ENCODE data around the gene CDH13.

CDH13 gene

GRCh38 chr16:82793528-82794245 is 166.9 kb downstream of the CDH13 start:
- no peak for DNase-seq

DNA sequence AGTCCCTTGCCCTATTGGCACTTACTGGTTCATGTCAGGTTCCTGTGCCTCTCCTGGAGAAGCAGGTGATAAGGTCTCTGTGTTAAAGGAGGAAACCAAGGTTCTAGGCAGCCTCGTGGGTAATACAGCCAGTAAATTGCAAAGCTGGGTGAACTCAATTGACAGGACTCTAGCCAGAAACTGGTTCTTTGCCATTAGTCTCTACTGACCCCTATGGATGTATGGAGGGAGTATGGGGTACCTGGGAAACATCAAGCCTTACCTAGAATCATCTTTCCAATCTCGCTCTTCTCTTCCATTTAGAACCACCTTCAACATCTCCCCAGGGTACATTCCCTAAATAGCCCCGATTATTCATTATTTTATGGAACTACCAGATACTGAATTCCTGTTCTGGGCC is 169.3 kb downstream of the CDH13 start:
- no peak for DNase-seq

DNA sequence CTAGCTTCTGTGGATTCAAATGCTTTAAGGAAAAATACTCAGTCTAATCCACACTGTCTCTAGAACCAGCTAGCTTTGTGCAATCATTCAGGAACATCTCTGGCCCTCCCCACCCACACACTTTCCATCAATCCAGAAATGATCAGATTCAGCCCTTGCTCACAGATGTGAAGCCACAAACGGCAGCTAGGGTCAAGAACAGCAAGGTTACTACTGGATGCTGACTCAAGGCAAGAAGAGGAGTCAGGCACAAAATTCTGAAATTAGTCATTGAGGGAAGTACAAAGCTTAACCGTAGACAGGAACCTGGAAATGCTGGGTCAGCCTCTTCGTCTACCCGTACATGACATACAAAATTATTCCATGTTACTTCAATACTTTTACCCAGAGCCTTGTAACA is 174.6 kb downstream of the CDH13 start:
- no peak for DNase-seq

DNA sequence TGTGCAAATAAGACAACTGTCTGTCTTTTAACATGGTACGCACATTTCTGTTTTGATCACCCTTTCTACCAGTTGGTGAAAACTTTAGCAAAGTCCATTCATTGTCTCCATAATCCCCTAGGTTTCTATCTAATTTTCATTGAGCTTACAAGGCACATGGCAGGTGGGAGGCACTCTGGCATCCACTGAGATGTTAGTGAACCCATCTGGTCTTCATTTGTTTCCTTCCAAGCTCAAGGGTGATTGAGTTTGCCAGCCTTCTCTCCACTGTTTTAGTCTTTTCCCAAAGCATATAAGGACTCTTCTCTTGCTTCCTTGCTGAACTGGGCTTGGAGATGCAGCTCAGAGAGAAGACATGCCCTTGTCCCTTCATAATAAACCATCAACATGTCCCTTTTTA is 179.1 kb downstream of the CDH13 start:
- DNase-seq = no peak

DNA sequence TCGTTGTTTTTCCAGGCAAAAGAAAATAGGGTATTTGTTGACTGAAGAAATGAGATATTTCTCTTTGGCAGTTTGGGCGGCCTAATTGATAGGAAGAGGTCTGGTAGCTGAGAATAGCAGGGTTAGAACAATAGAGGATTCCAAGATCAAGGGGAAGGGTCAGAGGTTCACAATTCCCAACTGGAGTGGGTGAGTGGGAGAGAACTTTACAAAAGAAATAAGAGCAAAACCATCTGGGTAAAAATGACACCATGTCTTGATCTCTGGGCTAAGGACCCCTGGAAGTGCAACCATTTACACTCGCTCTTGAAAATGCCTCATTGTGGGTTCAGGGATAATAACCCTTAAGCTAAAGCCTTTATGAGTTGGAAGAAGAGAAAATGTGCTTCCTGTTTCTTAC is 180.5 kb downstream of the CDH13 start:
- DNase-seq = no peak

DNA sequence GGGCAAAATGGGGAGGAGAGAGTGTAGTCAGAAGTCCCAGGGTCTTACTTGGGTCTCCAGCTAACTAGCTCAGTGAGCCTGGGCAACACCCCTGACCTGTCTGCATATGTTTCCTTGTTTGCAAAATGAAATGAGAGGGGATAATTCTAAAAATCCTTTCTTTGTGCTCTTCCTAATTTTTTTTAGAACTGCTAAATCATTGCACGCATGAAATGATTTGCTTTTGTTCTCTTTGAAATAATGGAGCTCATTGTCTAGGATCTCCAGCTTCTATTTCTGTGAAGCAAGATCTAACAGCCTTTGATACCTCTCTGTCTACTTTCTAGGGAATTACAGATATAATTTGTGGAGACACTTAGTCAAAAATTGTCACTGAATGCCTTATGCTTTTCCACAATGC is 181.3 kb downstream of the CDH13 start:
- no peak for DNase-seq

GRCh38 chr16:82810077-82810476 is 183.3 kb downstream of the CDH13 start:
- no peak for DNase-seq

DNA sequence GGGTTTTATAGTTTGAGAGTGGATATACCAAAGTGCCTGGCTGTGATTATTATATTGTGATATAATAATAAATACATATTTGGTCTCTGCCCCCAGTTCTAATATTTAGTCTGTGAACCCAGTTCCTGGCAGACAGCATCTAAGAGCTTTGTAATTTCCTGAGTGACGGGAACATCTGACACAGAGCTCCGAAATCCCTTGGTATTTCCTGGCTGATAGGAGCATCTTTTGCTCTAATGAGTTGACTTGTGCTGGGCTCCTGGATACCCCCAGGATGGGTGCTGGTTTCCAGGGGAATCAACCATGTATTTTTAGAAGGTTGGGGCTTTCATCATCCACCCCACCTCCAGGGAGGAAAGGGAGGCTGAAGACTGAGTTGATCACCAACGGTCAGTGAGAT is 187.3 kb downstream of the CDH13 start:
- DNase-seq = no peak

DNA sequence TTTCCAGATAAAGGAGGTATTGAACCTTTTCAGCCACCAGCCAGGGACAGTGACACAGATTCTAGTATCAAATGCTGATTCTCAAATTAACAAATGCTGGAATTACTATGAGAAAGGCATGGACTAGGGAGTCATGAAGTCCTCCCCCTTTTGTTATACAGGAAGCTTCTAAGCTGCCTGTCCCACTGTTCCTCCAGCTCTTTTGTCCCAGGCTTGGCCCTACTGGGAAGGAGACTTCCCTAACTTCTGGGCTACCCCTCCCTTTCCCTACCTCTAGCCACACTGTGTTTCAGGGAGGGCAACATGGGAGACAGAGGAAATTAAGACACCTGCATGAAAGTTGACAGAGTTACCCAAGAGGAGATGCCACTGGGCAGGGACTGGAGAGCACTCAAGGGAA is 192.5 kb downstream of the CDH13 start:
- no peak for DNase-seq

DNA sequence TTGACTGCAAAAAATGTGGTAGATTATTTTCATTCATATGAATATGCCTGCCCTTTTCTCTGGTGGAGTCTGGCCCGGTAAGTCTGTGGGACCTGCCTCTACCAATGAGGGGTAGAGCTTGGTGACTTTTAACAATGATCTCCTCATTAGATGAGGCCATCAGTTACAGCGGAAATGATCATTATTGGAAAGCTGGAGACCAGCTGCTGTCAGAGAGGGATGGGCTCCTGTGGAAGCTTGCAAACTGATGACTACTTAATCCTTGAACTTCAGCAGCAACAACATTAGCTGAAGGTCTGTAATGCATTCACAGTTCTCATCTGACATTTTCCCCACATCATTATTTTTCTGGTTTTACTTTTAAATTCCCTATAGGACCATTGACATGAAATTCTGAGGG is 194.1 kb downstream of the CDH13 start:
- no peak for DNase-seq

- no peak for DNase-seq
Observed at GRCh38 chr16:82824408-82824807, 197.6 kb downstream of the CDH13 start.

DNA sequence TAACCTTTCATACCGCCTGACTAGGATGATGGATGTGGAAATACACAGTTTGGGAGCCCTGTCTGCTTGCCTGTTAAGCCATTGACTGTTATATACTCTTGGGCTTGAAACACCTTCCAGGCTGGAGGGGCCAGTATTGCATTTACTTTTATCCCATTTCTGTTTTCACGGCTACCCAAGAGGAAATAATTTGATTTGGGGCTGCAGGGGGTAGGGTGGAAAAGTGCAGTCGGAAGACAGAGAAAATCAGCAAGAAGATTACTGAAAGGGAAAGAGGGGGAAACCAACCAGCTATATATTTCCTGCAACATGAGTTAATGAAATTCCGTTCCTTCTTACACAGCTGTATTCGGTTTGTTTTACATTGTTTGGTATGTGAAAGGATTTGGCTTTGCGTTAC is 202.5 kb downstream of the CDH13 start:
- no peak for DNase-seq

GRCh38 chr16:82830944-82831343 is 204.2 kb downstream of the CDH13 start:
- no peak for DNase-seq

- no peak for DNase-seq
Observed at GRCh38 chr16:82832821-82833220, 206.1 kb downstream of the CDH13 start.

DNA sequence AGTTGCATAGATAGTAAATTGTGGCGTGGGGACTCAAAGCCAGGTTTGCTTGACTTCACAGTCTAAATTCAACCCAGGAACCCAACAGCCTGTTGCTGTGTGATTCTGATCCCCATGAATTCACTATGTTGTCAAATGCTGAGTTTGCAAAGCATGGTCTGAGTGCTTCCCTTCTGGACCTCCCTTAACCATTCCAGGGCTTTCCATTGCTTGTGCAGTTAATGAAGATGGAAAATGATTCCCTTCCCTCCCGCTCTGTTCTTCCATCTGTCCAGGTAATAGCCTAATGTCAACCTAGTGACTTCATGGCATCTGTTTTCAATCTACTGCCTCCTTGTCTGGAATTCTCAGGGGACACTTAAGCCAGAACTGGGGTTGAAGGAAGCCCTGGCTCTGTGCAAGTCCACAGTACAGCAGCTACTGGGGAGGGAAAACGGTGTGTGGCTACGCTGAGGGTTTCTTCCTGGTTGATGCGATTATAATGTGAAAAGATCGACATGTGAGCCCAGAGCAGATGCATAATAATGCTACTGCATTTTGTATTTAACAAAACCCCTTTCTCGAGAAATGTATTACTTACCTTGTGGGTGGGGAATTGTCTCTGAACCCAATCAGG is 206.7 kb downstream of the CDH13 start:
- DNase-seq = no peak

DNA sequence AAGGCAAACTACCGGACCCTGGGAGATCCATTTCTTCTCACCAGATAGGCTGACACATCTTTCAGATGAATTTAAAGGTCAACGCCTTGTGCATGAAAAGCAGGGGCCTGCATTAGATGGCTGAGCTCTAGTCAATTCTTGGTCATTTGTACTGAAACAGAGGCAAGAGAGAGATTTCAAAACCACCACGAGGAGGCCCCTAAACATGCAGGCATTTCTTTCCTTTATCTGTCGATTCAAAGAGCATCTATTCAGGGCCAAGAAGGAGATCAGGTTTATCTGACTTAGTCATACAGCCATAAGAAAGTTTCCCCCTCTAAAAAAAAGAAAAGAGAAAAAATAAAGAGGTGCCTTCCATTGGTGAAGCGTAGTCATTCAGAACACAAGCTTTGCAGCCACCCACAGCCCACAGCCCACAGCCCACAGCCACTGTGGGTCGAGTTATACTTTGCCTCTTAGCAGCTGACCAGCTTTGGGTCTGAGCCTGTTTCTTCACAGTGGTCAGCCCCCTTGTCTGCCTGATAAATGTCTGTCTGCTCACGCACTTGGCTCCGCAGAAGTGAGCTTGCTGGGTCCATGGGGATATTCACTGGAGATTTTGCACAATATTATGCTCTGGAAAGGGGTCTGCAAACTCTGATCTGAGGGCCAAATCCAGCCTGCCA is 207.5 kb downstream of the CDH13 start:
- no peak for DNase-seq

- no peak for DNase-seq
Observed at GRCh38 chr16:82835487-82836155, 208.9 kb downstream of the CDH13 start.

DNA sequence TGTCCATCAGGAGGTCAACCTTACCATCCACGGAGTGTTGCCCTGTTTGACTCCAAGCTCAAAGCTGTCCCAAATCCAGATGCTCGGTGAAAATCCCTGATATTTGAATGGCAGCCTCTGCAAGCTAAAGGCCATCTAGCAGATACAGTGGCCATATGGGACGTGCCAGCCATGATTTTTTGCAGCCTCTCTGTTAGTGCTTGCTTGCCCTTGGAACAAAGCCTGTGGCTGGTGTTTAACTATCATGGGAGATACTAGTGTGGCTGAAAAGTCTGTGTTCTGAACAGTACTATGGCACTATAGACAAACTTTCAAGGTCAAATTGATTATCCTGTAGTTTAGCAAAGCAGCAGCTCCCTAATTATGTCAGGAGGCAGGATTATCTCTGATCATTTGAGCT is 214.3 kb downstream of the CDH13 start:
- no peak for DNase-seq

GRCh38 chr16:82843606-82844271 is 217.0 kb downstream of the CDH13 start:
- DNase-seq = no peak

DNA sequence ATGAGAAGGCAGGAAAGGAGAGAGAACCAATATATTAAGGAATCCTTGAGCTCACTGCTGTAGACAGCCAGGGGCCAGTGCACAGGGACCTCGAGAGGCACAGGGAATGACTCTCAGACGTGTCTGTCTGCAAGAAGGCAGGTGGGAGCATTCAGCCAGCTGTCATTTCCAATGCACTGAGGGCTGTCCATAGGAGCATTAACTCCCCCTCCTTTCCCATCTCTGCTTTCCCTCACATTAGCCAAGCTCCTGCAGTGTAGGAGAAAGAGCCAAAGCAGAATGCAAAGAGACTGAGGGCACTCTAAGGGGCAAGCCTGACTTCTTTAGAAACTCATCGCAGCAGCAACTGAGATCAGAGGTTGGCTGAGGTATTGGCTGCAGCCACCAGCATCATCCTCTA is 218.3 kb downstream of the CDH13 start:
- no peak for DNase-seq

DNA sequence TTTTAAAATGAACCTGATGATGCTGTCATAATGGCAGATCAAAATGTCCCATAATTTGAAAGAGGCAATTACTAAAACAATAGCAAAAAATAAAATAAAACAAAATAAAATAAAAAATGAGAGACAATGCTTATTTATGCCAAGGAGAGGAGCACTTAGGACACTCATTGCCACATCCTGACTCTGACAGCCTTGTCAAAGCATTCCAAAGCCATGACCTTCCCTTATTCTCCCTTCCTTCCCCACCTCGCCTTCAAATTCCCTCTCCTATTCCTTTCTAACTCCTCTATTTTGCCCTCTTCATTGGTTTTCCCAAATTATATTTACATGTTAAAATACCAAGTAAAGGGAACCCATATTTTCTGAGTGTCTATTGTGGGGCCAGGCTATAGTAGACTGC is 220.0 kb downstream of the CDH13 start:
- DNase-seq = no peak

DNA sequence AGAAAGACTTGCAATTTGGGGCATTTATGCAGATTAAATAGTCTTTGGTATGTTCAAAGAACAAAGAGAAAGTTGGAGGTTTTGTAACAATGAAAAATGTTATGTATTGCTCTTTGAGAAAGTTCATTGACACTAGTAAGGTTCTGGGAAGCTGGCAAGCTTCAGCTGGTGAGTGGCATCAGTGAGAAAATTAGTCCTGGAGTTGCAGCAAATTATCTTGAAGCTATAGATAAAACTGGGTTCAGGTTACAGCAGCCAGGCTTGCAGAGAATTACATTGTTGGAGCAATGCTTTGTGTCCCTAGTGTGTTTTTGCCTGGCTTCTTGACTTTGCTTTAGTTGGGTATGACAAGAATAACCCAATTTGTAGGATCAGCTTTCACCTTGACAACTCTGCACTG is 221.2 kb downstream of the CDH13 start:
- DNase-seq = no peak

DNA sequence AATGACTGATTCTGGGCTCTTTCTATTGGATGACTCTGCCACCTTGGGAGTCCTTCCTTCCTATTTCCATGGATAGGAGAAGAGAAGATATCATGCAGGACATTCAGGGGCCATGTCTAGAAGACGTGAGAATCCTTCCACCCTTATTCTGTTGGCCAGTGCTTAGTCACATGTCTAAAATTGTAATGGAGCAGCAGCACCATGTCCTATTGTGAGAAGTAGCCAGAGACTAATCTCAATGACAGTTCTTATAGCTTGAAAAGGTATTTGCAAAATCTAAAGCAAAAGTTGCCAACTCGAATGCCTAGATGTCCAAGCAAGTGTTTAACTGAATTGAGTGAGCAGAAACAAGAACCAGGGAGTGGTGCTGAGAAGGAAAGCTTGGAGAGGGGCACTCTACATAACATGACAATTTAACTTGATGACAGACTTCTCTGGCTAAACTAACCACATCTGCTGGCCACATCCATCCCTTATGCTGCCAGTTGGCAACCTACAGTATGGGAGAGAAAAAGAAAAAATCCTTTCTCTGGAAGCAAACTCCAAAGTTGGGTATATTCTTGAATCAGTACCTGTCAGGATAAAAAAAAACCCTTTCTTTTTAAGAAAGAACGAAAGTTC is 225.7 kb downstream of the CDH13 start:
- no peak for DNase-seq
